Neural cell (in vitro differentiated cells): ENCODE results near the gene CLCN1.

Source experiments
- CTCF ChIP-seq: fragments of 450-650 bp; IDR thresholded peaks from 2 replicates; pipeline ENCODE4 v1.5.1; 2014; ENCODE audit warnings: antibody characterized with exemption, mild to moderate bottlenecking, moderate library complexity; ENCODE audit not compliant: poor library complexity, severe bottlenecking
- RAD21 ChIP-seq: fragments of 450-650 bp; conservative IDR thresholded peaks from 2 replicates; pipeline ENCODE4 v1.6.1; 2014; ENCODE audit warnings: antibody characterized with exemption, mild to moderate bottlenecking, moderate library complexity

GRCh38 chr7:143355450-143356385 lies 39.8 kb downstream of the CLCN1 start:
- no peak for TF ChIP-seq CTCF
- no peak for TF ChIP-seq RAD21
